Ascending aorta (tissue), 2 donors: ENCODE results near the gene SNX17. TPM values are rescaled to one million over a fixed set of nuclear protein-coding genes. Genes with fewer than 3 reads are reported as not detected.

Experiments
- DNase-seq, 2 donors: peaks; one replicate each; pipeline ENCODE4 v3.0.0-alpha.2; 2019; ENCODE audit warnings: low spot score in 2 of 2
- H3K27ac ChIP-seq, 2 donors: fragments of 200-600 bp; sonication (generic); one replicate each; pipeline ENCODE4 v1.5.1; 2016 to 2017; ENCODE audit warnings: mild to moderate bottlenecking in 1 of 2
- H3K27me3 ChIP-seq: fragments of 200-600 bp; sonication (generic); one replicate; pipeline ENCODE4 v1.5.1; 2017
- H3K36me3 ChIP-seq, 2 donors: fragments of 200-600 bp; sonication (generic); one replicate each; pipeline ENCODE4 v1.5.1; 2016
- H3K4me1 ChIP-seq, 2 donors: fragments of 200-600 bp; sonication (generic); one replicate each; pipeline ENCODE4 v1.5.1; 2016 to 2017; ENCODE audit warnings: mild to moderate bottlenecking in 1 of 2
- H3K4me3 ChIP-seq, 2 donors: fragments of 200-600 bp; sonication (generic); one replicate each; pipeline ENCODE4 v1.5.1; 2016 to 2017; ENCODE audit warnings: mild to moderate bottlenecking in 1 of 2
- H3K9me3 ChIP-seq, 2 donors: fragments of 200-600 bp; sonication (generic); one replicate each; pipeline ENCODE4 v1.5.1; 2016
- intact Hi-C: fragments of 100-400 bp; cut with DNase I; formaldehyde crosslinking; loops from one replicate; pipeline ENCODE4 v1.15.1; 2023
- total RNA-seq: library from RNA; depleted of rRNA; stranded (reverse); fragments of >200 nt; gene quantifications from one replicate; pipeline ENCODE4 v1.1.0, GENCODE V29; 2016
- TF ChIP-seq, protein P1 (sequence below), 3 experiments: fragments of 200-600 bp in 2 of 3; fragments of 450-650 bp in 1 of 3; sonication (generic) in 2 of 3; IDR thresholded peaks; one replicate each; pipeline ENCODE4 v1.5.1; 2016 to 2019; ENCODE audit warnings: antibody characterized with exemption in 3 of 3, mild to moderate bottlenecking in 1 of 3, moderate library complexity in 1 of 3

SNX17 gene
- total RNA-seq, 1 donor from 2014 or later, result 94.0 TPM

GRCh38 chr2:27393225-27393624 is 22.8 kb downstream of the SNX17 start:
- Histone ChIP-seq H3K27ac (no peak overlapping the region), H3K4me3 (no peak overlapping the region), H3K27me3 (no peaks in the 10 kb centered on the region), H3K4me1 (no peaks in the 10 kb centered on the region), H3K36me3 (no peaks in the 10 kb centered on the region), H3K9me3 (no peaks in the 10 kb centered on the region)
- TF ChIP-seq, protein P1, sequence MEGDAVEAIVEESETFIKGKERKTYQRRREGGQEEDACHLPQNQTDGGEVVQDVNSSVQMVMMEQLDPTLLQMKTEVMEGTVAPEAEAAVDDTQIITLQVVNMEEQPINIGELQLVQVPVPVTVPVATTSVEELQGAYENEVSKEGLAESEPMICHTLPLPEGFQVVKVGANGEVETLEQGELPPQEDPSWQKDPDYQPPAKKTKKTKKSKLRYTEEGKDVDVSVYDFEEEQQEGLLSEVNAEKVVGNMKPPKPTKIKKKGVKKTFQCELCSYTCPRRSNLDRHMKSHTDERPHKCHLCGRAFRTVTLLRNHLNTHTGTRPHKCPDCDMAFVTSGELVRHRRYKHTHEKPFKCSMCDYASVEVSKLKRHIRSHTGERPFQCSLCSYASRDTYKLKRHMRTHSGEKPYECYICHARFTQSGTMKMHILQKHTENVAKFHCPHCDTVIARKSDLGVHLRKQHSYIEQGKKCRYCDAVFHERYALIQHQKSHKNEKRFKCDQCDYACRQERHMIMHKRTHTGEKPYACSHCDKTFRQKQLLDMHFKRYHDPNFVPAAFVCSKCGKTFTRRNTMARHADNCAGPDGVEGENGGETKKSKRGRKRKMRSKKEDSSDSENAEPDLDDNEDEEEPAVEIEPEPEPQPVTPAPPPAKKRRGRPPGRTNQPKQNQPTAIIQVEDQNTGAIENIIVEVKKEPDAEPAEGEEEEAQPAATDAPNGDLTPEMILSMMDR (IDR thresholded peaks at IDR 0.05), result no peak
- intact Hi-C loops, result no loop called here
- DNase-seq, result no peak

DNA sequence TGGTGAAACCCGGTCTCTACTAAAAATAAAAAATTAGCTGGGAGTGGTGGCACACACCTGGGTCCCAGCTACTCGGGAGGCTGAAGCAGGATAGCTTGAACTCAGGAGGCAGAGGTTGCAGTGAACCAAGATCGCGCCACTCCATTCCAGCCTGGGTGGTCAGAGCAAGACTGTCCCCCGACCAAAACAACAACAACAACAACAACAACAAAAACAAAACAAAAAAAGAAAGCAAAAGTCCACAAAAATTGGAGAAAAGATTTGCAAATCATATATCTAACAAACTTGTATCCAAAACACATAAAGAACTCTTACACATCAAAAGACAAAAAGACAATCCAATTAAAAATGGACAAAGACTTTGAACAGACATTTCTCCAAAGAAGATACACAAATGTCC is 28.5 kb downstream of the SNX17 start:
- H3K4me1 ChIP-seq, result no peaks in the 10 kb centered on the region
- H3K27me3 ChIP-seq, result no peaks in the 10 kb centered on the region
- no peaks in the 10 kb centered on the region for H3K9me3 ChIP-seq
- intact Hi-C loops, result no loop called here
- H3K36me3 ChIP-seq, result no peaks in the 10 kb centered on the region
- no peak overlapping the region for H3K4me3 ChIP-seq
- DNase-seq, result no peak
- TF ChIP-seq, protein P1 (IDR thresholded peaks at IDR 0.05), result no peak
- no peak overlapping the region for H3K27ac ChIP-seq

- intact Hi-C loops, result no loop called here
- Histone ChIP-seq H3K9me3 (no peaks in the 10 kb centered on the region), H3K27ac (no peak overlapping the region), H3K4me1 (no peaks in the 10 kb centered on the region), H3K36me3 (no peaks in the 10 kb centered on the region), H3K4me3 (no peak overlapping the region), H3K27me3 (no peaks in the 10 kb centered on the region)
- TF ChIP-seq, protein P1 (IDR thresholded peaks at IDR 0.05), result no peak
- no peak for DNase-seq
These were observed 30.1 kb downstream of the SNX17 start for GRCh38 chr2:27400348-27401135.

GRCh38 chr2:27407798-27408491 is 37.5 kb downstream of the SNX17 start:
- Histone ChIP-seq H3K36me3 (no peaks in the 10 kb centered on the region), H3K4me3 (peak overlapping the region; percentile 96 to 97), H3K27ac (peak overlapping the region in 1 of 2 donors; percentile 80), H3K4me1 (peaks cover 6 to 12% of the 10 kb centered on the region in 2 donors), H3K27me3 (no peaks in the 10 kb centered on the region), H3K9me3 (no peaks in the 10 kb centered on the region)
- no peak for DNase-seq
- TF ChIP-seq, protein P1 (IDR thresholded peaks at IDR 0.05), result peak in 2 of 3 experiments; percentile 9 to 31
- intact Hi-C loops, result loop anchor here (2.0 to 5.0 kb wide), 2 partner anchors 27 to 36 kb away; partner anchors contain the start of genes EIF2B4, SNX17 and ZNF513

GRCh38 chr2:27408601-27409320 is 38.3 kb downstream of the SNX17 start:
- H3K27me3 ChIP-seq, result no peaks in the 10 kb centered on the region
- H3K4me3 ChIP-seq, result peak overlapping the region; percentile 96 to 97
- no peaks in the 10 kb centered on the region for H3K36me3 ChIP-seq
- intact Hi-C loops, result loop anchor here (1.0 to 5.0 kb wide), 5 partner anchors 20 to 81 kb away; partner anchors contain the start of genes EIF2B4, IFT172, NRBP1 and SNX17
- H3K4me1 ChIP-seq, result peaks cover 6 to 12% of the 10 kb centered on the region in 2 donors
- H3K27ac ChIP-seq, result peak overlapping the region; percentile 80 to 91
- TF ChIP-seq, protein P1 (IDR thresholded peaks at IDR 0.05), result no peak
- H3K9me3 ChIP-seq, result no peaks in the 10 kb centered on the region
- peak in 1 of 2 donors; percentile 64 for DNase-seq
